Stimulated activated CD8-positive, alpha-beta memory T cell treated with anti-CD3 and anti-CD28 coated beads, Interleukin-4, amount 100 ng/mL, for 4 hours (primary cell): ENCODE results near the gene RGS3.

Experiments used
- DNase-seq, 2 donors: peaks; one replicate each; pipeline ENCODE4 v3.0.0-alpha.2; 2020; ENCODE audit warnings: low read depth in 2 of 2, low spot score in 1 of 2

RGS3 gene

GRCh38 chr9:113569472-113570060 lies 106.0 kb downstream of the RGS3 start:
- DNase-seq: no peak

- no peak for DNase-seq
Observed at GRCh38 chr9:113570106-113570505, 106.6 kb downstream of the RGS3 start.

- no peak for DNase-seq
Observed at GRCh38 chr9:113570749-113571711, 107.5 kb downstream of the RGS3 start.

- no peak for DNase-seq
Observed at GRCh38 chr9:113572076-113572861, 108.7 kb downstream of the RGS3 start.

GRCh38 chr9:113573046-113573958 lies 109.8 kb downstream of the RGS3 start:
- no peak for DNase-seq

- DNase-seq: no peak
Observed at GRCh38 chr9:113573959-113574352, 110.4 kb downstream of the RGS3 start.

- no peak for DNase-seq
Observed at GRCh38 chr9:113574441-113575262, 111.1 kb downstream of the RGS3 start.

GRCh38 chr9:113577525-113578261 lies 114.2 kb downstream of the RGS3 start:
- no peak for DNase-seq

- DNase-seq: no peak
Observed at GRCh38 chr9:113578279-113578865, 114.8 kb downstream of the RGS3 start.

- peak; percentile 69 to 73 for DNase-seq
Observed at GRCh38 chr9:113578882-113579282, 115.4 kb downstream of the RGS3 start.

- no peak for DNase-seq
Observed at GRCh38 chr9:113579283-113580040, 115.9 kb downstream of the RGS3 start.

GRCh38 chr9:113580041-113580953 lies 116.8 kb downstream of the RGS3 start:
- DNase-seq: peak; percentile 50

GRCh38 chr9:113580954-113581311 lies 117.4 kb downstream of the RGS3 start:
- DNase-seq: no peak

- peak; percentile 40 to 65 for DNase-seq
Observed at GRCh38 chr9:113581865-113582697, 118.6 kb downstream of the RGS3 start.

GRCh38 chr9:113582698-113583200 lies 119.2 kb downstream of the RGS3 start:
- no peak for DNase-seq
